A673 (cell line): Measurements from ENCODE around the gene DDX42. TPM values are rescaled to one million over a fixed set of nuclear protein-coding genes. Genes with fewer than 3 reads are reported as not detected.

Source experiments
- BruUV-seq: library from RNA; stranded (reverse); fragments of 400-500 nt; replicated peaks from 2 replicates; lab custom pipeline; 2021; lab: Mats Ljungman, UMichigan
- CTCF ChIA-PET: fragments of 300-600 bp; sonication (Branson Sonifier 250); formaldehyde crosslinking; loops from one replicate; lab custom pipeline; 2022; ENCODE audit warnings: antibody characterized with exemption; lab: Charles Lee
- POLR2A ChIA-PET: fragments of 300-600 bp; sonication (Branson Sonifier 250); formaldehyde crosslinking; loops from one replicate; lab custom pipeline; 2022; ENCODE audit warnings: antibody characterized with exemption; ENCODE audit not compliant: low non-redundant PET; lab: Charles Lee
- DNase-seq: peaks from one replicate; pipeline ENCODE4 v3.0.0-alpha.2; 2015; ENCODE audit warnings: low spot score
- H3K27ac ChIP-seq: fragments of 200-600 bp; sonication (generic); 2 replicates; pipeline ENCODE4 v1.5.1; 2016; ENCODE audit warnings: mixed run types, low read depth, mild to moderate bottlenecking, mixed read lengths, antibody characterized with exemption, low read length; ENCODE audit not compliant: poor library complexity, severe bottlenecking
- H3K27me3 ChIP-seq: fragments of 200-600 bp; sonication (generic); replicated peaks from 2 replicates; pipeline ENCODE4 v1.6.1; 2017; ENCODE audit warnings: mixed run types, low read depth, mild to moderate bottlenecking, mixed read lengths, antibody characterized with exemption, low read length; ENCODE audit not compliant: insufficient read depth, poor library complexity
- H3K36me3 ChIP-seq: fragments of 200-600 bp; sonication (generic); 2 replicates; pipeline ENCODE4 v1.6.1; 2016; ENCODE audit warnings: mixed run types, mild to moderate bottlenecking, mixed read lengths, antibody characterized with exemption, low read length; ENCODE audit not compliant: insufficient read depth, poor library complexity, severe bottlenecking
- H3K4me1 ChIP-seq: fragments of 200-600 bp; sonication (generic); 2 replicates; pipeline ENCODE4 v1.6.1; 2017; ENCODE audit warnings: mixed run types, mild to moderate bottlenecking, mixed read lengths, antibody characterized with exemption, low read length; ENCODE audit not compliant: insufficient read depth, poor library complexity, severe bottlenecking
- H3K4me3 ChIP-seq: fragments of 200-600 bp; sonication (generic); 2 replicates; pipeline ENCODE4 v1.5.1; 2016; ENCODE audit warnings: low read depth, mixed run types, mild to moderate bottlenecking, mixed read lengths, low read length; ENCODE audit not compliant: poor library complexity, severe bottlenecking
- H3K9me3 ChIP-seq: fragments of 200-600 bp; sonication (generic); 2 replicates; pipeline ENCODE4 v1.6.1; 2016; ENCODE audit warnings: mixed run types, low read depth, mild to moderate bottlenecking, mixed read lengths, antibody characterized with exemption, low read length; ENCODE audit not compliant: poor library complexity, severe bottlenecking
- EZH2 ChIP-seq: fragments of 200-600 bp; sonication (generic); IDR thresholded peaks from 2 replicates; pipeline ENCODE4 v1.6.1; 2017; ENCODE audit warnings: borderline replicate concordance, low read depth, mild to moderate bottlenecking, mixed read lengths, antibody characterized with exemption, low read length; ENCODE audit not compliant: poor library complexity, severe bottlenecking
- intact Hi-C: fragments of 100-400 bp; cut with micrococcal nuclease; formaldehyde crosslinking; loops from one replicate; pipeline ENCODE4 v1.10.0; 2022; ENCODE audit not compliant: unreplicated experiment
- total RNA-seq: library from RNA; stranded (reverse); gene quantifications from 2 replicates; pipeline ENCODE4 v1.2.3, GENCODE V29; 2021
- TF ChIP-seq, protein P1 (sequence below): fragments of 300-800, 200-600 bp; sonication (generic); conservative IDR thresholded peaks from 2 replicates; pipeline ENCODE4 v1.5.1; 2017; ENCODE audit warnings: low read depth, mild to moderate bottlenecking, antibody characterized with exemption, low read length, moderate library complexity, mixed read lengths

DDX42 gene
- total RNA-seq, 1 experiment from 2014 or later, result 148 TPM

- TF ChIP-seq, protein P1, sequence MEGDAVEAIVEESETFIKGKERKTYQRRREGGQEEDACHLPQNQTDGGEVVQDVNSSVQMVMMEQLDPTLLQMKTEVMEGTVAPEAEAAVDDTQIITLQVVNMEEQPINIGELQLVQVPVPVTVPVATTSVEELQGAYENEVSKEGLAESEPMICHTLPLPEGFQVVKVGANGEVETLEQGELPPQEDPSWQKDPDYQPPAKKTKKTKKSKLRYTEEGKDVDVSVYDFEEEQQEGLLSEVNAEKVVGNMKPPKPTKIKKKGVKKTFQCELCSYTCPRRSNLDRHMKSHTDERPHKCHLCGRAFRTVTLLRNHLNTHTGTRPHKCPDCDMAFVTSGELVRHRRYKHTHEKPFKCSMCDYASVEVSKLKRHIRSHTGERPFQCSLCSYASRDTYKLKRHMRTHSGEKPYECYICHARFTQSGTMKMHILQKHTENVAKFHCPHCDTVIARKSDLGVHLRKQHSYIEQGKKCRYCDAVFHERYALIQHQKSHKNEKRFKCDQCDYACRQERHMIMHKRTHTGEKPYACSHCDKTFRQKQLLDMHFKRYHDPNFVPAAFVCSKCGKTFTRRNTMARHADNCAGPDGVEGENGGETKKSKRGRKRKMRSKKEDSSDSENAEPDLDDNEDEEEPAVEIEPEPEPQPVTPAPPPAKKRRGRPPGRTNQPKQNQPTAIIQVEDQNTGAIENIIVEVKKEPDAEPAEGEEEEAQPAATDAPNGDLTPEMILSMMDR, result no peak
- no peak for TF ChIP-seq EZH2
- no peaks in the 10 kb centered on the region for H3K27me3 ChIP-seq
- no peak overlapping the region for H3K27ac ChIP-seq
- intact Hi-C loops, result no loop called here
- H3K4me1 ChIP-seq, result no peaks in the 10 kb centered on the region
- H3K9me3 ChIP-seq, result no peaks in the 10 kb centered on the region
- no peak overlapping the region for H3K4me3 ChIP-seq
- CTCF ChIA-PET, result no interaction called here
- peaks cover 97% of the 10 kb centered on the region for H3K36me3 ChIP-seq
- POLR2A ChIA-PET, result no interaction called here
- no TSS peak for BruUV-seq
- DNase-seq, result no peak
These were observed 31.6 kb downstream of the DDX42 start for GRCh38 chr17:63805591-63805990.

DNA sequence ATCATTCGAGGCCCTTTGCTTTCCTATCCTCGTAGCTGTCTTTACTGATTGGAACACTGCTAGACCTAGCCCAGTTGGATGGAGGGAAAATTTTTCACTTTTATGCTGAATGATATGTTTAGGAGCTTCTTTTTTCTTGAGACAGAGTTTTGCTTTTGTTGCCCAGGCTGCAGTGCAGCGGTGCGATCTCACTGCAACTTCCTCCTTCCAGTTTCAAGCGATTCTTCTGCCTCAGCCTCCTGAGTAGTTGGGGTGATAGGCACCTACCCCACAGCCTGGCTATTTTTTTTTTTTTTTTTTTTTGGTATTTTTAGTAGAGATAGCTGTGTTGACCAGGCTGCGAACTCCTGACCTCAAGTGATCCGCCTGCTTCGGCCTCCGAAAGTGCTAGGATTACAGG lies 36.0 kb downstream of the DDX42 start:
- Histone ChIP-seq H3K27me3 (no peaks in the 10 kb centered on the region), H3K9me3 (no peaks in the 10 kb centered on the region), H3K27ac (no peak overlapping the region), H3K4me3 (no peak overlapping the region), H3K4me1 (no peaks in the 10 kb centered on the region), H3K36me3 (peaks cover 98% of the 10 kb centered on the region)
- no peak for DNase-seq
- BruUV-seq, result no TSS peak
- ChIA-PET CTCF (no interaction called here), POLR2A (interaction anchor here (0.7 kb wide), 1 partner anchor 8 kb away, joined by 12 read pairs; no protein-coding TSS in a partner anchor)
- no peak for TF ChIP-seq EZH2
- TF ChIP-seq, protein P1, result no peak
- intact Hi-C loops, result no loop called here

- CTCF ChIA-PET, result no interaction called here
- H3K27me3 ChIP-seq, result no peaks in the 10 kb centered on the region
- peaks cover 97% of the 10 kb centered on the region for H3K36me3 ChIP-seq
- intact Hi-C loops, result loop anchor here (5.0 kb wide), 1 partner anchor 34 kb away; no protein-coding TSS in a partner anchor
- no peak for DNase-seq
- no TSS peak for BruUV-seq
- POLR2A ChIA-PET, result no interaction called here
- no peaks in the 10 kb centered on the region for H3K9me3 ChIP-seq
- TF ChIP-seq, protein P1, result no peak
- no peak for TF ChIP-seq EZH2
- no peak overlapping the region for H3K4me3 ChIP-seq
- H3K27ac ChIP-seq, result no peak overlapping the region
- no peaks in the 10 kb centered on the region for H3K4me1 ChIP-seq
These were observed 42.2 kb downstream of the DDX42 start for GRCh38 chr17:63816123-63816522.
